Neural cell (in vitro differentiated cells): ENCODE data around the gene PEX6.

Experiments used
- CTCF ChIP-seq: fragments of 450-650 bp; IDR thresholded peaks from 2 replicates; pipeline ENCODE4 v1.5.1; 2014; ENCODE audit warnings: antibody characterized with exemption, mild to moderate bottlenecking, moderate library complexity; ENCODE audit not compliant: poor library complexity, severe bottlenecking
- EP300 ChIP-seq: fragments of 450-650 bp; conservative IDR thresholded peaks from 2 replicates; pipeline ENCODE4 v1.6.1; 2014; ENCODE audit warnings: antibody characterized with exemption, mild to moderate bottlenecking, moderate library complexity; ENCODE audit not compliant: poor library complexity, severe bottlenecking
- EZH2 ChIP-seq: fragments of 200-600, 300-800 bp; shearing (Covaris generic), sonication (generic); IDR thresholded peaks from 2 replicates; pipeline ENCODE4 v1.6.1; 2014; ENCODE audit warnings: antibody characterized with exemption, low read length, borderline replicate concordance, mild to moderate bottlenecking; ENCODE audit not compliant: insufficient read depth, poor library complexity, severe bottlenecking
- MXI1 ChIP-seq: fragments of 450-650 bp; conservative IDR thresholded peaks from 2 replicates; pipeline ENCODE4 v1.6.1; 2014; ENCODE audit warnings: antibody characterized with exemption, mild to moderate bottlenecking; ENCODE audit not compliant: poor library complexity, severe bottlenecking
- POLR2AphosphoS5 ChIP-seq: IDR thresholded peaks from 2 replicates; pipeline ENCODE4 v1.6.1; 2012
- RAD21 ChIP-seq: fragments of 450-650 bp; conservative IDR thresholded peaks from 2 replicates; pipeline ENCODE4 v1.6.1; 2014; ENCODE audit warnings: antibody characterized with exemption, mild to moderate bottlenecking, moderate library complexity
- REST ChIP-seq: IDR thresholded peaks from 2 replicates; pipeline ENCODE4 v1.6.1; 2012; ENCODE audit warnings: borderline replicate concordance
- SMC3 ChIP-seq: fragments of 450-650 bp; conservative IDR thresholded peaks from 2 replicates; pipeline ENCODE4 v1.6.1; 2014; ENCODE audit warnings: antibody characterized with exemption, mild to moderate bottlenecking, moderate library complexity; ENCODE audit not compliant: poor library complexity

GRCh38 chr6:42952389-42952788, 26.6 kb downstream of the PEX6 start:
- TF ChIP-seq CTCF (no peak), POLR2AphosphoS5 (no peak), EZH2 (no peak), REST (no peak), RAD21 (no peak), EP300 (no peak), MXI1 (no peak), SMC3 (no peak)
